ENCODE results near the gene SCFD2. TPM values are rescaled to one million over a fixed set of nuclear protein-coding genes. Genes with fewer than 3 reads are reported as not detected.
"Not testable (repeated sequence)": the region's sequence is repeated elsewhere in the genome, so short reads cannot be mapped to it uniquely, and the experiment has no call there.

Gene SCFD2
- total and polyA plus RNA-seq, 12 donors: 2.9 to 15.0 (median 9.7) TPM

GRCh38 chr4:53186714-53187358 is 179.0 kb downstream of the SCFD2 start:
- Histone ChIP-seq H3K27me3 (no peaks in the 10 kb centered on the region), H3K36me3 (no peaks in the 10 kb centered on the region), H3K4me3 (no peak overlapping the region), H3K9me3 (peaks cover 0 to 5% (median 0%) of the 10 kb centered on the region in 11 donors), H3K4me1 (no peaks in the 10 kb centered on the region), H3K27ac (no peak overlapping the region)
- 81 to 85% methylated on average over 4 of the region's 4 CpGs for WGBS, 2 donors
- intact Hi-C loops (cut with DNase I): no loop called here
- TF ChIP-seq CTCF (IDR thresholded peaks at IDR 0.05): no peak
- DNase-seq (no peak), ATAC-seq (no peak)

GRCh38 chr4:53185869-53186585 is 179.8 kb downstream of the SCFD2 start:
- H3K4me1 ChIP-seq: no peaks in the 10 kb centered on the region
- DNase-seq (no peak), ATAC-seq (no peak)
- peaks cover 0 to 5% (median 0%) of the 10 kb centered on the region in 11 donors for H3K9me3 ChIP-seq
- no peaks in the 10 kb centered on the region for H3K27me3 ChIP-seq
- 77 to 79% methylated on average over 4 of the region's 4 CpGs for WGBS, 2 donors
- no peak for TF ChIP-seq CTCF (IDR thresholded peaks at IDR 0.05)
- H3K4me3 ChIP-seq: no peak overlapping the region
- no peak overlapping the region for H3K27ac ChIP-seq
- intact Hi-C loops (cut with DNase I): no loop called here
- H3K36me3 ChIP-seq: no peaks in the 10 kb centered on the region

- 93 to 97% methylated on average over 2 of the region's 2 CpGs for WGBS, 2 donors
- intact Hi-C loops (cut with DNase I): no loop called here
- no peaks in the 10 kb centered on the region for H3K36me3 ChIP-seq
- no peak overlapping the region for H3K4me3 ChIP-seq
- ATAC-seq (no peak), DNase-seq (no peak)
- H3K27ac ChIP-seq: no peak overlapping the region
- no peaks in the 10 kb centered on the region for H3K27me3 ChIP-seq
- H3K9me3 ChIP-seq: peaks cover 0 to 14% (median 0%) of the 10 kb centered on the region in 11 donors
- no peaks in the 10 kb centered on the region for H3K4me1 ChIP-seq
- no peak for TF ChIP-seq CTCF (IDR thresholded peaks at IDR 0.05)
Observed at GRCh38 chr4:53183754-53184153, 182.1 kb downstream of the SCFD2 start.

- ATAC-seq; intact Hi-C loops (cut with DNase I); H3K4me1 ChIP-seq; H3K36me3 ChIP-seq; H3K27ac ChIP-seq; DNase-seq; H3K4me3 ChIP-seq; H3K27me3 ChIP-seq: not testable (repeated sequence)
- H3K9me3 ChIP-seq: peaks cover 0 to 36% (median 4%) of the 10 kb centered on the region in 11 donors
- WGBS, 2 donors: 95 to 96% methylated on average over 4 of the region's 4 CpGs
Observed at GRCh38 chr4:53177751-53178150, 188.1 kb downstream of the SCFD2 start.

GRCh38 chr4:53175640-53176039 is 190.2 kb downstream of the SCFD2 start:
- TF ChIP-seq CTCF (IDR thresholded peaks at IDR 0.05): no peak
- no peaks in the 10 kb centered on the region for H3K36me3 ChIP-seq
- no peak for DNase-seq
- H3K27me3 ChIP-seq: no peaks in the 10 kb centered on the region
- no peaks in the 10 kb centered on the region for H3K4me1 ChIP-seq
- intact Hi-C loops (cut with DNase I): no loop called here
- no peak overlapping the region for H3K4me3 ChIP-seq
- no peak for ATAC-seq
- H3K27ac ChIP-seq: no peak overlapping the region
- H3K9me3 ChIP-seq: peaks cover 0 to 36% (median 4%) of the 10 kb centered on the region in 11 donors

Data from heart right ventricle (tissue), 16 donors.